ENCODE measurements around the gene RAPGEF1. TPM values are rescaled to one million over a fixed set of nuclear protein-coding genes. Genes with fewer than 3 reads are reported as not detected.

The RAPGEF1 gene
- total and polyA plus RNA-seq, 2 of the 13 experiments (the other 11 are each of a cell fraction or from before 2014, with no cell fraction given) = 21.2 to 38.9 TPM

DNA sequence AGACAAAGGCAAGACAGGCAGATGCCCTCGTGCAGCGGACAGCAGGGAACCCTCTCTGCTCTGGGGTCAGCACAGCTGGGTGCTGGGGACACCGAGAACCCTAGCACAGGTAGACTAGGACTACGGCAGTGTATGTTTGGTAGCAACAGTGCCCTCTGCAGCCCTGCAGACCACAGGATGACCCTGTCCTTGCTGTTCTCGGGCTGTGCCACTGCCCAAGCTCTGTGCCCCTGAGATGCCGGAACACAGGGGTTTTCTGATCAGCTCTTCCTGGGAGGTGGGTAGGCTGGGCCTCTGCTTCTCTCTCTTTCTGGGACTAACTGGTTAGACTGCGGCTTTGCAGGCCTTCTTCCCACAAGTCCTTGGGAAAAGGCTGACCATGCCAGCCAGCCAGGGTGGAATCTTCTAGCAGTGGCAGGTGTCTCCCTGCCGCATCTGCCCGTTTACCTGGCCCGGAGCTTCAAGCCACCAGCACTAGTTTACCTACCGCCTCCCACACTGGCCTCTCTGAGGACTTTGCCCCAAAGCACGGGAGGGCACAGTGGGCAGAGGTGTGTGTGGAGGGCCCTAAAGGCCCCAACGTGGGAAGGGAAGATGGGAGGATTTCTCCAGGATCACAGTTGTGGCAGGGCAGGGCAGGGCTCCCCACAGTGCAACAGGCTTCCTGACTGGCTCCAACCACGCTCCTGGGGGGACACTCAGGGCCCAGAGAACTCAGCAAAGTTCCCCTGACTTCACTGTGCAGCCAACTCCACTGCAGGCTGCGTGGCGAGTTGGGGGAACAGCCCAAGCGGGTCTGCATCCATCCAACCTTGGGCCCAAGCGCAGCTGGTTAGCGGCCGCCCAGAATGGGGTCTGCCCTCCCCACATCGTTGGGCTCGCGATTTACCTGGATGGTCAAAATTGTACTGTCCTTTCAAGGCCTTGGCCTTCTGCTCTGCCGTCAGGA is 210.0 kb downstream of the RAPGEF1 start (continued):
- TF ChIP-seq, protein P1, sequence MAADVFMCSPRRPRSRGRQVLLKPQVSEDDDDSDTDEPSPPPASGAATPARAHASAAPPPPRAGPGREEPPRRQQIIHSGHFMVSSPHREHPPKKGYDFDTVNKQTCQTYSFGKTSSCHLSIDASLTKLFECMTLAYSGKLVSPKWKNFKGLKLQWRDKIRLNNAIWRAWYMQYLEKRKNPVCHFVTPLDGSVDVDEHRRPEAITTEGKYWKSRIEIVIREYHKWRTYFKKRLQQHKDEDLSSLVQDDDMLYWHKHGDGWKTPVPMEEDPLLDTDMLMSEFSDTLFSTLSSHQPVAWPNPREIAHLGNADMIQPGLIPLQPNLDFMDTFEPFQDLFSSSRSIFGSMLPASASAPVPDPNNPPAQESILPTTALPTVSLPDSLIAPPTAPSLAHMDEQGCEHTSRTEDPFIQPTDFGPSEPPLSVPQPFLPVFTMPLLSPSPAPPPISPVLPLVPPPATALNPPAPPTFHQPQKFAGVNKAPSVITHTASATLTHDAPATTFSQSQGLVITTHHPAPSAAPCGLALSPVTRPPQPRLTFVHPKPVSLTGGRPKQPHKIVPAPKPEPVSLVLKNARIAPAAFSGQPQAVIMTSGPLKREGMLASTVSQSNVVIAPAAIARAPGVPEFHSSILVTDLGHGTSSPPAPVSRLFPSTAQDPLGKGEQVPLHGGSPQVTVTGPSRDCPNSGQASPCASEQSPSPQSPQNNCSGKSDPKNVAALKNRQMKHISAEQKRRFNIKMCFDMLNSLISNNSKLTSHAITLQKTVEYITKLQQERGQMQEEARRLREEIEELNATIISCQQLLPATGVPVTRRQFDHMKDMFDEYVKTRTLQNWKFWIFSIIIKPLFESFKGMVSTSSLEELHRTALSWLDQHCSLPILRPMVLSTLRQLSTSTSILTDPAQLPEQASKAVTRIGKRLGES (CRISPR knock-in tag; IDR thresholded peaks at IDR 0.05; ENCODE audit: borderline replicate concordance) = no peak
- TF ChIP-seq SSRP1 (CRISPR knock-in tag; IDR thresholded peaks at IDR 0.05) (no peak), POLR2AphosphoS5 (IDR thresholded peaks at IDR 0.05; ENCODE audit: low read depth, low read length) (0 out of 2 replicates have a peak, but pooled peaks have one; percentile 32), AKAP8 (CRISPR knock-in tag; IDR thresholded peaks at IDR 0.05) (peak; percentile 77; the same call in 1 of the 2 replicates), PCBP1 (IDR thresholded peaks at IDR 0.05; ENCODE audit: borderline replicate concordance, low read depth, low read length) (no peak), ZNF572 (CRISPR knock-in tag; IDR thresholded peaks at IDR 0.05) (0 out of 2 replicates have a peak, but pooled peaks have one; percentile 51), XBP1 (CRISPR knock-in tag; IDR thresholded peaks at IDR 0.05) (no peak), TEAD2 (CRISPR knock-in tag; IDR thresholded peaks at IDR 0.05) (no peak), ADNP (CRISPR knock-in tag; IDR thresholded peaks at IDR 0.05) (no peak), MAFG (CRISPR knock-in tag; IDR thresholded peaks at IDR 0.05) (no peak), ZNF34 (CRISPR knock-in tag; IDR thresholded peaks at IDR 0.05; ENCODE audit: borderline replicate concordance) (no peak; the same call in 1 of the 2 replicates)
- TF ChIP-seq, protein P2, sequence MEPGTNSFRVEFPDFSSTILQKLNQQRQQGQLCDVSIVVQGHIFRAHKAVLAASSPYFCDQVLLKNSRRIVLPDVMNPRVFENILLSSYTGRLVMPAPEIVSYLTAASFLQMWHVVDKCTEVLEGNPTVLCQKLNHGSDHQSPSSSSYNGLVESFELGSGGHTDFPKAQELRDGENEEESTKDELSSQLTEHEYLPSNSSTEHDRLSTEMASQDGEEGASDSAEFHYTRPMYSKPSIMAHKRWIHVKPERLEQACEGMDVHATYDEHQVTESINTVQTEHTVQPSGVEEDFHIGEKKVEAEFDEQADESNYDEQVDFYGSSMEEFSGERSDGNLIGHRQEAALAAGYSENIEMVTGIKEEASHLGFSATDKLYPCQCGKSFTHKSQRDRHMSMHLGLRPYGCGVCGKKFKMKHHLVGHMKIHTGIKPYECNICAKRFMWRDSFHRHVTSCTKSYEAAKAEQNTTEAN (CRISPR knock-in tag; conservative IDR thresholded peaks at IDR 0.05) = no peak
- TF ChIP-seq, protein P3, sequence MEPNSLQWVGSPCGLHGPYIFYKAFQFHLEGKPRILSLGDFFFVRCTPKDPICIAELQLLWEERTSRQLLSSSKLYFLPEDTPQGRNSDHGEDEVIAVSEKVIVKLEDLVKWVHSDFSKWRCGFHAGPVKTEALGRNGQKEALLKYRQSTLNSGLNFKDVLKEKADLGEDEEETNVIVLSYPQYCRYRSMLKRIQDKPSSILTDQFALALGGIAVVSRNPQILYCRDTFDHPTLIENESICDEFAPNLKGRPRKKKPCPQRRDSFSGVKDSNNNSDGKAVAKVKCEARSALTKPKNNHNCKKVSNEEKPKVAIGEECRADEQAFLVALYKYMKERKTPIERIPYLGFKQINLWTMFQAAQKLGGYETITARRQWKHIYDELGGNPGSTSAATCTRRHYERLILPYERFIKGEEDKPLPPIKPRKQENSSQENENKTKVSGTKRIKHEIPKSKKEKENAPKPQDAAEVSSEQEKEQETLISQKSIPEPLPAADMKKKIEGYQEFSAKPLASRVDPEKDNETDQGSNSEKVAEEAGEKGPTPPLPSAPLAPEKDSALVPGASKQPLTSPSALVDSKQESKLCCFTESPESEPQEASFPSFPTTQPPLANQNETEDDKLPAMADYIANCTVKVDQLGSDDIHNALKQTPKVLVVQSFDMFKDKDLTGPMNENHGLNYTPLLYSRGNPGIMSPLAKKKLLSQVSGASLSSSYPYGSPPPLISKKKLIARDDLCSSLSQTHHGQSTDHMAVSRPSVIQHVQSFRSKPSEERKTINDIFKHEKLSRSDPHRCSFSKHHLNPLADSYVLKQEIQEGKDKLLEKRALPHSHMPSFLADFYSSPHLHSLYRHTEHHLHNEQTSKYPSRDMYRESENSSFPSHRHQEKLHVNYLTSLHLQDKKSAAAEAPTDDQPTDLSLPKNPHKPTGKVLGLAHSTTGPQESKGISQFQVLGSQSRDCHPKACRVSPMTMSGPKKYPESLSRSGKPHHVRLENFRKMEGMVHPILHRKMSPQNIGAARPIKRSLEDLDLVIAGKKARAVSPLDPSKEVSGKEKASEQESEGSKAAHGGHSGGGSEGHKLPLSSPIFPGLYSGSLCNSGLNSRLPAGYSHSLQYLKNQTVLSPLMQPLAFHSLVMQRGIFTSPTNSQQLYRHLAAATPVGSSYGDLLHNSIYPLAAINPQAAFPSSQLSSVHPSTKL (CRISPR knock-in tag; IDR thresholded peaks at IDR 0.05) = no peak
- TF ChIP-seq, protein P4, sequence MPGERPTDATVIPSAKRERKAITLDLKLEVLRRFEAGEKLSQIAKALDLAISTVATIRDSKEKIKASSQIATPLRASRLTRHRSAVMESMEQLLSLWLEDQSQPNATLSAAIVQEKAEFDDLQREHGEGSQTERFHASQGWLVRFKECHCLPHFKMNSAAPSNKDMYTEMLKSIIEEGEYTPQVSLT (CRISPR knock-in tag; IDR thresholded peaks at IDR 0.05; ENCODE audit: borderline replicate concordance, low read depth) = no peak
- TF ChIP-seq, protein P5, sequence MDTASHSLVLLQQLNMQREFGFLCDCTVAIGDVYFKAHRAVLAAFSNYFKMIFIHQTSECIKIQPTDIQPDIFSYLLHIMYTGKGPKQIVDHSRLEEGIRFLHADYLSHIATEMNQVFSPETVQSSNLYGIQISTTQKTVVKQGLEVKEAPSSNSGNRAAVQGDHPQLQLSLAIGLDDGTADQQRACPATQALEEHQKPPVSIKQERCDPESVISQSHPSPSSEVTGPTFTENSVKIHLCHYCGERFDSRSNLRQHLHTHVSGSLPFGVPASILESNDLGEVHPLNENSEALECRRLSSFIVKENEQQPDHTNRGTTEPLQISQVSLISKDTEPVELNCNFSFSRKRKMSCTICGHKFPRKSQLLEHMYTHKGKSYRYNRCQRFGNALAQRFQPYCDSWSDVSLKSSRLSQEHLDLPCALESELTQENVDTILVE (CRISPR knock-in tag; IDR thresholded peaks at IDR 0.05) = no peak
- TF ChIP-seq, protein P6, sequence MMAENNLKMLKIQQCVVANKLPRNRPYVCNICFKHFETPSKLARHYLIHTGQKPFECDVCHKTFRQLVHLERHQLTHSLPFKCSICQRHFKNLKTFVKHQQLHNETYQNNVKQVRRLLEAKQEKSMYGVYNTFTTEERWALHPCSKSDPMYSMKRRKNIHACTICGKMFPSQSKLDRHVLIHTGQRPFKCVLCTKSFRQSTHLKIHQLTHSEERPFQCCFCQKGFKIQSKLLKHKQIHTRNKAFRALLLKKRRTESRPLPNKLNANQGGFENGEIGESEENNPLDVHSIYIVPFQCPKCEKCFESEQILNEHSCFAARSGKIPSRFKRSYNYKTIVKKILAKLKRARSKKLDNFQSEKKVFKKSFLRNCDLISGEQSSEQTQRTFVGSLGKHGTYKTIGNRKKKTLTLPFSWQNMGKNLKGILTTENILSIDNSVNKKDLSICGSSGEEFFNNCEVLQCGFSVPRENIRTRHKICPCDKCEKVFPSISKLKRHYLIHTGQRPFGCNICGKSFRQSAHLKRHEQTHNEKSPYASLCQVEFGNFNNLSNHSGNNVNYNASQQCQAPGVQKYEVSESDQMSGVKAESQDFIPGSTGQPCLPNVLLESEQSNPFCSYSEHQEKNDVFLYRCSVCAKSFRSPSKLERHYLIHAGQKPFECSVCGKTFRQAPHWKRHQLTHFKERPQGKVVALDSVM (CRISPR knock-in tag; IDR thresholded peaks at IDR 0.05) = no peak
